Ectodermal cell (in vitro differentiated cells): ENCODE results near the gene NRP1.
"Not testable (repeated sequence)": the region's sequence is repeated elsewhere in the genome, so short reads cannot be mapped to it uniquely, and the experiment has no call there.

Source experiments
- H3K27ac ChIP-seq: 2 replicates; pipeline ENCODE4 v1.7.0; 2013; ENCODE audit warnings: mild to moderate bottlenecking, low read depth, low read length; ENCODE audit not compliant: insufficient read depth, poor library complexity, severe bottlenecking
- H3K27me3 ChIP-seq: 2 replicates; pipeline ENCODE4 v1.7.0; 2013; ENCODE audit warnings: mild to moderate bottlenecking, low read length; ENCODE audit not compliant: insufficient read depth, control insufficient read depth, poor library complexity, severe bottlenecking
- H3K36me3 ChIP-seq: one replicate; pipeline ENCODE4 v1.7.0; 2013; ENCODE audit warnings: low read length; ENCODE audit not compliant: control insufficient read depth, insufficient read depth
- H3K4me1 ChIP-seq: one replicate; pipeline ENCODE4 v1.7.0; 2013; ENCODE audit warnings: low read length; ENCODE audit not compliant: control insufficient read depth, insufficient read depth
- H3K4me3 ChIP-seq: 2 replicates; pipeline ENCODE4 v1.7.0; 2013; ENCODE audit warnings: low read depth, low read length, control low read depth; ENCODE audit not compliant: insufficient read depth
- H3K9me3 ChIP-seq: 2 replicates; pipeline ENCODE4 v1.7.0; 2013; ENCODE audit warnings: mild to moderate bottlenecking, low read length, moderate library complexity; ENCODE audit not compliant: control insufficient read depth
- WGBS, 2 experiments: methylation state at CpG; one replicate each; pipeline ENCODE4 v1.1.7; 2013; ENCODE audit warnings: missing lambda C conversion rate in 2 of 2; 5-methylcytosine and 5-hydroxymethylcytosine counted together

Gene NRP1

GRCh38 chr10:33146189-33147012, 188.1 kb downstream of the NRP1 start:
- H3K36me3 ChIP-seq = no peaks in the 10 kb centered on the region
- no peak overlapping the region for H3K27ac ChIP-seq
- 78 to 80% methylated on average over 10 of the region's 10 CpGs for WGBS, 2 experiments
- H3K4me3 ChIP-seq = no peak overlapping the region
- no peaks in the 10 kb centered on the region for H3K9me3 ChIP-seq
- peaks cover 3% of the 10 kb centered on the region for H3K27me3 ChIP-seq
- no peaks in the 10 kb centered on the region for H3K4me1 ChIP-seq

GRCh38 chr10:33145451-33146188, 188.8 kb downstream of the NRP1 start:
- Histone ChIP-seq H3K27me3 (peaks cover 3% of the 10 kb centered on the region), H3K27ac (no peak overlapping the region), H3K9me3 (no peaks in the 10 kb centered on the region), H3K4me3 (no peak overlapping the region), H3K4me1 (no peaks in the 10 kb centered on the region), H3K36me3 (no peaks in the 10 kb centered on the region)
- WGBS, 2 experiments = 56 to 67% methylated on average over 8 of the region's 8 CpGs

GRCh38 chr10:33143160-33143728, 191.2 kb downstream of the NRP1 start:
- H3K4me1 ChIP-seq = no peaks in the 10 kb centered on the region
- no peaks in the 10 kb centered on the region for H3K9me3 ChIP-seq
- peaks cover 3% of the 10 kb centered on the region for H3K27me3 ChIP-seq
- no peaks in the 10 kb centered on the region for H3K36me3 ChIP-seq
- H3K27ac ChIP-seq = no peak overlapping the region
- 95% methylated on average over 5 of the region's 5 CpGs for WGBS, 2 experiments
- H3K4me3 ChIP-seq = no peak overlapping the region

GRCh38 chr10:33142295-33142694, 192.2 kb downstream of the NRP1 start:
- Histone ChIP-seq H3K4me3 (no peak overlapping the region), H3K36me3 (no peaks in the 10 kb centered on the region), H3K27ac (no peak overlapping the region), H3K27me3 (peaks cover 3% of the 10 kb centered on the region), H3K4me1 (no peaks in the 10 kb centered on the region), H3K9me3 (no peaks in the 10 kb centered on the region)
- 76 to 79% methylated on average over 4 of the region's 4 CpGs for WGBS, 2 experiments

- Histone ChIP-seq H3K4me1 (no peaks in the 10 kb centered on the region), H3K27ac (no peak overlapping the region), H3K27me3 (peaks cover 3% of the 10 kb centered on the region), H3K36me3 (no peaks in the 10 kb centered on the region), H3K4me3 (no peak overlapping the region), H3K9me3 (no peaks in the 10 kb centered on the region)
- 93 to 95% methylated on average over 3 of the region's 3 CpGs for WGBS, 2 experiments
Observed at GRCh38 chr10:33141251-33141650, 193.2 kb downstream of the NRP1 start.

- Histone ChIP-seq H3K27me3 (peaks cover 3% of the 10 kb centered on the region), H3K9me3 (no peaks in the 10 kb centered on the region), H3K27ac (no peak overlapping the region), H3K4me3 (no peak overlapping the region), H3K36me3 (no peaks in the 10 kb centered on the region), H3K4me1 (no peaks in the 10 kb centered on the region)
- 85 to 86% methylated on average over 12 of the region's 12 CpGs for WGBS, 2 experiments
Observed at GRCh38 chr10:33139181-33139646, 195.3 kb downstream of the NRP1 start.

- not testable (repeated sequence) for H3K9me3 ChIP-seq, H3K27ac ChIP-seq, H3K4me1 ChIP-seq, H3K4me3 ChIP-seq, H3K27me3 ChIP-seq, H3K36me3 ChIP-seq
- 83 to 84% methylated on average over 9 to 10 of the region's 10 CpGs for WGBS, 2 experiments
Observed at GRCh38 chr10:33138686-33139085, 195.8 kb downstream of the NRP1 start.

- Histone ChIP-seq H3K27me3 (no peaks in the 10 kb centered on the region), H3K36me3 (no peaks in the 10 kb centered on the region), H3K4me3 (no peak overlapping the region), H3K9me3 (no peaks in the 10 kb centered on the region), H3K4me1 (no peaks in the 10 kb centered on the region), H3K27ac (no peak overlapping the region)
- 94 to 95% methylated on average over 12 of the region's 12 CpGs for WGBS, 2 experiments
Observed at GRCh38 chr10:33137356-33138005, 197.0 kb downstream of the NRP1 start.

GRCh38 chr10:33136781-33137180, 197.7 kb downstream of the NRP1 start:
- Histone ChIP-seq H3K4me1 (no peaks in the 10 kb centered on the region), H3K27me3 (no peaks in the 10 kb centered on the region), H3K27ac (no peak overlapping the region), H3K9me3 (no peaks in the 10 kb centered on the region), H3K4me3 (no peak overlapping the region), H3K36me3 (no peaks in the 10 kb centered on the region)
- 63 to 80% methylated on average over 1 of the region's 1 CpG for WGBS, 2 experiments

- Histone ChIP-seq H3K27me3 (no peaks in the 10 kb centered on the region), H3K4me1 (no peaks in the 10 kb centered on the region), H3K27ac (no peak overlapping the region), H3K36me3 (no peaks in the 10 kb centered on the region), H3K4me3 (no peak overlapping the region), H3K9me3 (no peaks in the 10 kb centered on the region)
- WGBS, 2 experiments = 59 to 67% methylated on average over 3 of the region's 3 CpGs
Observed at GRCh38 chr10:33136271-33136670, 198.2 kb downstream of the NRP1 start.
